ENCODE measurements around the gene SAMM50. TPM values are rescaled to one million over a fixed set of nuclear protein-coding genes. Genes with fewer than 3 reads are reported as not detected.

Gene SAMM50
- polyA plus RNA-seq, 3 donors = 17.0 to 70.0 (median 62.5) TPM

DNA sequence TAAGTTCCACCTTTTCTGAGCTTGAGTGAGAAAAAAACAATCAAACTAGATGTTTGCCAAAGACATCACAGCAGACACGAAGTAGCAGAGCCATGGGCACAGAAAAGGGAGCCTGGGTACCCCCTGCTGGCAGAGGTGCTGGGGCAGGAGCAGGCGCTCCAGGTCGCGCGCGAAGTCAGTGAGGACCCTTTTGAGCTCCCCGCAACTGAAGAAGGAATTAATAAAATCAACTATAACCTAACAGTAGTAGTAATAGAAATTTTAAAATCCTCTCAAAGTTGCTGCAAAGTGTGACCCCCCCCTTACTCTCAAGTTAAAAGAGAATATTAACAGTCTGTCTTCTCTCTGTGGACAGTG is 48.8 kb downstream of the SAMM50 start:
- H3K4me1 Mint-ChIP-seq = peaks cover 5% of the 10 kb centered on the region
- WGBS (ENCODE audit: insufficient coverage) = 86% methylated on average over 1 of the region's 7 CpGs
- H3K9me3 Mint-ChIP-seq = peaks cover 3 to 8% (median 5%) of the 10 kb centered on the region in 7 donors
- H3K4me3 Mint-ChIP-seq = no peak overlapping the region
- H3K36me3 Mint-ChIP-seq = peaks cover 6 to 12% of the 10 kb centered on the region in 2 donors
- Histone ChIP-seq H3K36me3 (replicated peaks in 1 of 2; ENCODE audit: control insufficient read depth in 1 of 2, insufficient read depth in 2 of 2, low read length in 2 of 2) (peaks cover 1% of the 10 kb centered on the region in 2 donors), H3K27me3 (ENCODE audit: control insufficient read depth in 2 of 2, insufficient read depth in 2 of 2, low read length in 2 of 2) (no peaks in the 10 kb centered on the region), H3K9me3 (replicated peaks in 1 of 2; ENCODE audit: control insufficient read depth in 1 of 2, insufficient read depth in 1 of 2, low read length in 2 of 2) (peaks cover 0 to 9% of the 10 kb centered on the region in 2 donors), H3K4me1 (ENCODE audit: control insufficient read depth in 1 of 2, insufficient read depth in 2 of 2, low read length in 2 of 2) (peaks cover 6 to 8% of the 10 kb centered on the region in 2 donors), H3K4me3 (replicated peaks in 1 of 3; ENCODE audit: low read depth in 2 of 3, low read length in 3 of 3) (no peak overlapping the region), H3K79me2 (ENCODE audit: insufficient read depth, low read length) (no peaks in the 10 kb centered on the region), H4K20me1 (ENCODE audit: insufficient read depth, low read length) (no peaks in the 10 kb centered on the region), H3K27ac (ENCODE audit: low read depth in 1 of 2, low read length in 2 of 2) (no peak overlapping the region), H3K4me2 (replicated peaks; ENCODE audit: extremely low read depth, low read length, poor library complexity, severe bottlenecking) (no peak overlapping the region), H3K9ac (ENCODE audit: insufficient read depth, low read length, poor library complexity, severe bottlenecking) (no peak overlapping the region), H2AFZ (ENCODE audit: insufficient read depth, low read depth, low read length, poor library complexity, severe bottlenecking) (no peak overlapping the region)
- no peak overlapping the region for H3K27ac Mint-ChIP-seq
- TF ChIP-seq, protein P1, sequence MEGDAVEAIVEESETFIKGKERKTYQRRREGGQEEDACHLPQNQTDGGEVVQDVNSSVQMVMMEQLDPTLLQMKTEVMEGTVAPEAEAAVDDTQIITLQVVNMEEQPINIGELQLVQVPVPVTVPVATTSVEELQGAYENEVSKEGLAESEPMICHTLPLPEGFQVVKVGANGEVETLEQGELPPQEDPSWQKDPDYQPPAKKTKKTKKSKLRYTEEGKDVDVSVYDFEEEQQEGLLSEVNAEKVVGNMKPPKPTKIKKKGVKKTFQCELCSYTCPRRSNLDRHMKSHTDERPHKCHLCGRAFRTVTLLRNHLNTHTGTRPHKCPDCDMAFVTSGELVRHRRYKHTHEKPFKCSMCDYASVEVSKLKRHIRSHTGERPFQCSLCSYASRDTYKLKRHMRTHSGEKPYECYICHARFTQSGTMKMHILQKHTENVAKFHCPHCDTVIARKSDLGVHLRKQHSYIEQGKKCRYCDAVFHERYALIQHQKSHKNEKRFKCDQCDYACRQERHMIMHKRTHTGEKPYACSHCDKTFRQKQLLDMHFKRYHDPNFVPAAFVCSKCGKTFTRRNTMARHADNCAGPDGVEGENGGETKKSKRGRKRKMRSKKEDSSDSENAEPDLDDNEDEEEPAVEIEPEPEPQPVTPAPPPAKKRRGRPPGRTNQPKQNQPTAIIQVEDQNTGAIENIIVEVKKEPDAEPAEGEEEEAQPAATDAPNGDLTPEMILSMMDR (IDR thresholded peaks at IDR 0.05) = no peak
- no peaks in the 10 kb centered on the region for H3K27me3 Mint-ChIP-seq (ENCODE audit: low read depth in 3 of 3)
- intact Hi-C loops (cut with micrococcal nuclease) = no loop called here
- no peak for DNase-seq

DNA sequence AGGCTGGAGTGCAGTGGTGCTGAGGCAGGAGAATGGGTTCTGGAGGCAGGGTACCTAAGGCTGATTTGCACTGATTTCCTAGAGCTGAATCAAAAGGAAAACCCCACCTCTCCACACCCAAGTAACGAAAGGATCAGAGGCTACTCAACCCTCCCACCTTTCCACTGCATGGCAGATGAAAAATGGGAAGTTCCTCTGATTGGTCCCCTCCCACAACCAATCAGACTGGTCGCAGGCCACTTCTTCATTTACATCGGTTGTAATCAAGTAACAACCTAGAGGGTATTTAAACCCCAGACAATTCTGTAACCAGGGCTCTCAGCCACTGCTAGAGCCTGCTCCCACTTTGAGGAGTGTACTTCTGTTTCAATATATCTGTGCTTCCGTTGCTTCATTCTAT is 50.3 kb downstream of the SAMM50 start:
- Mint-ChIP-seq H3K27me3 (ENCODE audit: low read depth in 3 of 3) (peaks cover 0 to 2% (median 0%) of the 10 kb centered on the region in 3 donors), H3K4me1 (peaks cover 5% of the 10 kb centered on the region), H3K27ac (peak overlapping the region; percentile 61 to 93 (median 89)), H3K9me3 (peaks cover 3 to 8% (median 5%) of the 10 kb centered on the region in 7 donors), H3K4me3 (peak overlapping the region; percentile 69 to 76), H3K36me3 (peaks cover 2 to 4% of the 10 kb centered on the region in 2 donors)
- H4K20me1 ChIP-seq (ENCODE audit: insufficient read depth, low read length) = no peaks in the 10 kb centered on the region
- intact Hi-C loops (cut with micrococcal nuclease) = no loop called here
- no peaks in the 10 kb centered on the region for H3K36me3 ChIP-seq (replicated peaks in 1 of 2; ENCODE audit: control insufficient read depth in 1 of 2, insufficient read depth in 2 of 2, low read length in 2 of 2)
- peak overlapping the region in 1 of 2 donors; percentile 41 for H3K27ac ChIP-seq (ENCODE audit: low read depth in 1 of 2, low read length in 2 of 2)
- H3K9ac ChIP-seq (ENCODE audit: insufficient read depth, low read length, poor library complexity, severe bottlenecking) = no peak overlapping the region
- no peaks in the 10 kb centered on the region for H3K27me3 ChIP-seq (ENCODE audit: control insufficient read depth in 2 of 2, insufficient read depth in 2 of 2, low read length in 2 of 2)
- H3K4me1 ChIP-seq (ENCODE audit: control insufficient read depth in 1 of 2, insufficient read depth in 2 of 2, low read length in 2 of 2) = peaks cover 6 to 8% of the 10 kb centered on the region in 2 donors
- peak; percentile 62 to 83 (median 81) for DNase-seq
- peak overlapping the region; percentile 59 for H3K4me2 ChIP-seq (replicated peaks; ENCODE audit: extremely low read depth, low read length, poor library complexity, severe bottlenecking)
- H3K9me3 ChIP-seq (replicated peaks in 1 of 2; ENCODE audit: control insufficient read depth in 1 of 2, insufficient read depth in 1 of 2, low read length in 2 of 2) = peaks cover 0 to 9% of the 10 kb centered on the region in 2 donors
- TF ChIP-seq, protein P1 (IDR thresholded peaks at IDR 0.05) = no peak
- H2AFZ ChIP-seq (ENCODE audit: insufficient read depth, low read depth, low read length, poor library complexity, severe bottlenecking) = peak overlapping the region; percentile 35
- H3K79me2 ChIP-seq (ENCODE audit: insufficient read depth, low read length) = no peaks in the 10 kb centered on the region
- H3K4me3 ChIP-seq (replicated peaks in 1 of 3; ENCODE audit: low read depth in 2 of 3, low read length in 3 of 3) = peak overlapping the region; percentile 4 to 61 (median 23)
- 0% methylated on average over 1 of the region's 4 CpGs for WGBS (ENCODE audit: insufficient coverage)
